K562 (cell line): ENCODE data around the gene UBA1. TPM values are rescaled to one million over a fixed set of nuclear protein-coding genes. Genes with fewer than 3 reads are reported as not detected.

ENCODE experiments used
- ATAC-seq: fragments of 200-7000 bp; cut with Tn5 transposase; 3 replicates; pipeline ENCODE4 v1.9.1; 2020; ENCODE audit warnings: moderate library complexity
- BruUV-seq: library from RNA; stranded (reverse); fragments of 400-500 nt; replicated peaks from 2 replicates; lab custom pipeline; 2021; lab: Mats Ljungman, UMichigan
- CTCF ChIA-PET: fragments of 300-600 bp; formaldehyde crosslinking; extraction: SDS; loops from one replicate; lab custom pipeline; 2021; ENCODE audit warnings: low intra/inter-chr PET ratio; lab: Yijun Ruan, JAX
- POLR2A ChIA-PET: fragments of 300-600, 350-650 bp; sonication (Branson Sonifier 250); formaldehyde crosslinking; extraction: SDS; loops from one replicate; lab custom pipeline; 2021; ENCODE audit warnings: antibody characterized with exemption, inconsistent platforms; lab: Yijun Ruan, JAX
- DNase-seq, 4 experiments: peaks; one replicate each; pipeline versions ENCODE4 v3.0.0 to v3.0.0-alpha.2; 2011 to 2018; ENCODE audit warnings: low spot score in 3 of 4, mixed read lengths in 3 of 4; ENCODE audit errors: extremely low read depth in 1 of 4
- FAIRE-seq: peaks from 2 replicates; lab custom pipeline; 2011; peaks lifted over from hg19 to GRCh38; lab: Jason Lieb, UNC
- H2AFZ ChIP-seq: 2 replicates; pipeline ENCODE4 v1.6.0; 2011; ENCODE audit warnings: low read depth, low read length, control low read depth, inconsistent platforms
- H3K27ac ChIP-seq: fragments of 200-600 bp; 3 replicates; pipeline ENCODE4 v1.8.0; 2011; ENCODE audit warnings: low read depth, mild to moderate bottlenecking, control low read depth, inconsistent platforms, low read length, moderate library complexity, mixed read lengths; ENCODE audit errors: extremely low read depth
- H3K27me3 ChIP-seq, 2 experiments: fragments of 300-600 bp in 1 of 2; 2 replicates in 1 of 2; 3 replicates in 1 of 2; pipeline versions ENCODE4 v1.6.0 to v1.8.0; 2011; ENCODE audit warnings: inconsistent platforms in 2 of 2, low read length in 2 of 2, mild to moderate bottlenecking in 1 of 2, mixed read lengths in 1 of 2, moderate library complexity in 1 of 2; ENCODE audit not compliant: control insufficient read depth in 2 of 2, insufficient read depth in 2 of 2
- H3K36me3 ChIP-seq: fragments of 300-600 bp; 3 replicates; pipeline ENCODE4 v1.8.0; 2011; ENCODE audit warnings: mild to moderate bottlenecking, low read length, inconsistent platforms; ENCODE audit not compliant: control insufficient read depth, insufficient read depth
- H3K4me1 ChIP-seq, 2 experiments: fragments of 200-600 bp in 1 of 2; replicated peaks in 1 of 2; 2 replicates in 1 of 2; 3 replicates in 1 of 2; pipeline versions ENCODE4 v1.5.1 to v1.8.0; 2011; ENCODE audit warnings: inconsistent platforms in 2 of 2, low read length in 2 of 2, mild to moderate bottlenecking in 1 of 2, mixed read lengths in 1 of 2, moderate library complexity in 1 of 2; ENCODE audit not compliant: control insufficient read depth in 2 of 2, insufficient read depth in 2 of 2
- H3K4me2 ChIP-seq: 2 replicates; pipeline ENCODE4 v1.6.1; 2011; ENCODE audit warnings: low read length, control low read depth, inconsistent platforms, mixed read lengths; ENCODE audit not compliant: insufficient read depth
- H3K4me3 ChIP-seq: fragments of 200-600 bp; sonication (generic), shearing (Covaris generic); 2 replicates; pipeline ENCODE4 v1.5.1; 2016; ENCODE audit warnings: control low read depth, inconsistent platforms
- H3K79me2 ChIP-seq: fragments of 200-600 bp; 3 replicates; pipeline ENCODE4 v1.8.0; 2011; ENCODE audit warnings: low read length, inconsistent platforms; ENCODE audit not compliant: control insufficient read depth, insufficient read depth
- H3K9ac ChIP-seq, 2 experiments: 2 replicates each; pipeline versions ENCODE4 v1.6.0 to v1.6.1; 2011; ENCODE audit warnings: low read depth in 2 of 2, low read length in 2 of 2, control low read depth in 1 of 2, inconsistent platforms in 1 of 2, mild to moderate bottlenecking in 1 of 2, mixed read lengths in 1 of 2; ENCODE audit not compliant: insufficient read depth in 1 of 2
- H3K9me1 ChIP-seq: one replicate; pipeline ENCODE4 v1.6.0; 2011; ENCODE audit warnings: inconsistent platforms, mild to moderate bottlenecking, low read length, moderate library complexity; ENCODE audit not compliant: control insufficient read depth, insufficient read depth
- H3K9me3 ChIP-seq: replicated peaks from 2 replicates; pipeline ENCODE4 v1.5.1; 2011; ENCODE audit warnings: low read depth, low read length, inconsistent platforms; ENCODE audit not compliant: control insufficient read depth, insufficient read depth
- H4K20me1 ChIP-seq: replicated peaks from 2 replicates; pipeline ENCODE4 v1.6.1; 2011; ENCODE audit warnings: low read length, inconsistent platforms, mixed read lengths; ENCODE audit not compliant: control insufficient read depth, insufficient read depth
- MTA2 ChIP-seq: fragments of 450-650 bp; IDR thresholded peaks from 2 replicates; pipeline ENCODE4 v1.6.1; 2016; ENCODE audit warnings: low read depth
- SPI1 ChIP-seq: IDR thresholded peaks from 2 replicates; pipeline ENCODE4 v1.6.1; 2011; ENCODE audit warnings: low read depth, low read length, control low read depth, borderline replicate concordance
- WGBS: fragments of 100-300 bp; shearing (Covaris generic); methylation state at CpG from one replicate; pipeline ENCODE4 v1.1.6; 2016; ENCODE audit warnings: low coverage, mixed read lengths; ENCODE audit not compliant: insufficient coverage; ENCODE audit errors: missing lambda C conversion rate; 5-methylcytosine and 5-hydroxymethylcytosine counted together
- in situ Hi-C: fragments of 300-500 bp; cut with MboI; formaldehyde crosslinking; loops from 4 replicates; pipeline ENCODE4 v1.15.0; 2018; ENCODE audit warnings: inconsistent platforms, mixed read lengths
- intact Hi-C: fragments of 100-400 bp; cut with micrococcal nuclease; formaldehyde crosslinking; loops from 2 replicates; pipeline ENCODE4 v1.14.2; 2022
- polyA plus RNA-seq, 8 experiments: library from polyadenylated mRNA; depleted of rRNA in 4 of 8; stranded (reverse) in 5 of 8; unstranded in 3 of 8; fragments of >200 nt; fragmentation: Nextera tagmentation in 2 of 8; fragmentation: Illumina TruSeq in 1 of 8; extraction: Ambion mirVana in 2 of 8; extraction: Trizol in 1 of 8; gene quantifications; 2 replicates each; pipeline versions ENCODE4 v1.2.1 to v1.2.3, GENCODE V29; 2011 to 2014; ENCODE audit warnings: inconsistent platforms in 1 of 8, missing spikeins in 1 of 8
- total RNA-seq, 7 experiments: library from RNA; depleted of rRNA in 6 of 7; stranded (reverse); fragments of >200 nt in 6 of 7; fragmentation: Illumina TruSeq in 2 of 7; extraction: Trizol in 2 of 7; gene quantifications; 2 replicates each; pipeline versions ENCODE4 v1.2.1 to v1.2.3, GENCODE V29; 2011 to 2021; ENCODE audit warnings: low replicate concordance in 1 of 7
- TF ChIP-seq, protein P1 (sequence below): sonication (generic); formaldehyde crosslinking; IDR thresholded peaks from 2 replicates; pipeline ENCODE4 v1.8.0; 2023; ENCODE audit warnings: missing genetic modification reagents, mild to moderate bottlenecking, borderline replicate concordance
- TF ChIP-seq, protein P2 (sequence below): fragments of 450-650 bp; IDR thresholded peaks from 2 replicates; pipeline ENCODE4 v1.6.1; 2016; ENCODE audit warnings: mild to moderate bottlenecking, moderate library complexity

Gene UBA1
- total and polyA plus RNA-seq, 9 of the 15 experiments (the other 6 are each of a cell fraction or from before 2014, with no cell fraction given) = 32.0 to 174 (median 93.6) TPM

DNA sequence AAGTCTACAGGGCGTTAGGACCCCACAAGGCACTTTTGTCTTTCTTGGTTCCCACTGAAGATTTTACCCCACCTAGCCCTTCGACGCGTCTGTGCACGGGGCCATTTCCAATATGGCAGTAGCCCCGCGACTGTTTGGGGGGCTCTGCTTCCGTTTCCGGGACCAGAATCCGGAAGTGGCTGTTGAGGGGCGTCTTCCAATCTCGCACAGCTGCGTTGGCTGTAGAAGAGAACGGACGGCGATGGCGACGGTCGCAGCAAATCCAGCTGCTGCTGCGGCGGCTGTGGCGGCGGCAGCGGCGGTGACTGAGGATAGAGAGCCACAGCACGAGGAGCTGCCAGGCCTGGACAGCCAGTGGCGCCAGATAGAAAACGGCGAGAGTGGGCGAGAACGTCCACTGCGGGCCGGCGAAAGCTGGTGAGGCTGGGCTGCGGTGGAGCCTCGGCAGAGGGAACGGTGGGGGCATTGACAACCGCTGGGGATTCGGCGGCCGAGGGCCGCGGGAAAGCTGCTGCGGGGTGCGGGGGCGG lies 39.2 kb downstream of the UBA1 start, which contains the start of gene USP11:
TSS of gene USP11 (plus strand) at position 207 of the 530 bp plus-strand sequence. CDS start at position 242, 35 bp downstream.
- peak within 1 kb of the TSS; percentile 81 to 96 for H3K9ac ChIP-seq
- peak; percentile 23 to 65 (median 34) for DNase-seq
- ChIA-PET CTCF (no interaction called here), POLR2A (interaction anchor here (0.7 to 1.9 kb wide), 3 partner anchors 9 to 15 kb away, joined by 5 to 10 read pairs (median 6); partner anchors contain the start of gene CDK16)
- peaks cover 10% of the 10 kb centered on the region; the same call in 2 of the 3 replicates for H3K36me3 ChIP-seq
- H3K27ac ChIP-seq = peak within 1 kb of the TSS; percentile 93
- WGBS = 1% methylated on average over 33 of the region's 46 CpGs
- peak within 1 kb of the TSS; percentile 90 for H2AFZ ChIP-seq
- no peak for FAIRE-seq
- H3K4me1 ChIP-seq = peaks cover 6 to 12% of the 10 kb centered on the region in 2 experiments; a peak in 4 of 5 replicates
- BruUV-seq = no TSS peak
- H3K9me1 ChIP-seq = no peaks in the 10 kb centered on the region
- H4K20me1 ChIP-seq = no peaks in the 10 kb centered on the region
- no peaks in the 10 kb centered on the region for H3K9me3 ChIP-seq
- H3K27me3 ChIP-seq = no peaks in the 10 kb centered on the region; a peak in 1 of 5 replicates
- peaks cover 30% of the 10 kb centered on the region for H3K79me2 ChIP-seq
- peak within 1 kb of the TSS; percentile 92 for H3K4me2 ChIP-seq
- in situ Hi-C loops = no loop called here
- H3K4me3 ChIP-seq = peak within 1 kb of the TSS; percentile 65
- intact Hi-C loops = loop anchor here (1.0 kb wide), 1 partner anchor 15 kb away; the partner anchor contains the start of gene CDK16
- peak; percentile 38 for ATAC-seq
- TF ChIP-seq, protein P1, sequence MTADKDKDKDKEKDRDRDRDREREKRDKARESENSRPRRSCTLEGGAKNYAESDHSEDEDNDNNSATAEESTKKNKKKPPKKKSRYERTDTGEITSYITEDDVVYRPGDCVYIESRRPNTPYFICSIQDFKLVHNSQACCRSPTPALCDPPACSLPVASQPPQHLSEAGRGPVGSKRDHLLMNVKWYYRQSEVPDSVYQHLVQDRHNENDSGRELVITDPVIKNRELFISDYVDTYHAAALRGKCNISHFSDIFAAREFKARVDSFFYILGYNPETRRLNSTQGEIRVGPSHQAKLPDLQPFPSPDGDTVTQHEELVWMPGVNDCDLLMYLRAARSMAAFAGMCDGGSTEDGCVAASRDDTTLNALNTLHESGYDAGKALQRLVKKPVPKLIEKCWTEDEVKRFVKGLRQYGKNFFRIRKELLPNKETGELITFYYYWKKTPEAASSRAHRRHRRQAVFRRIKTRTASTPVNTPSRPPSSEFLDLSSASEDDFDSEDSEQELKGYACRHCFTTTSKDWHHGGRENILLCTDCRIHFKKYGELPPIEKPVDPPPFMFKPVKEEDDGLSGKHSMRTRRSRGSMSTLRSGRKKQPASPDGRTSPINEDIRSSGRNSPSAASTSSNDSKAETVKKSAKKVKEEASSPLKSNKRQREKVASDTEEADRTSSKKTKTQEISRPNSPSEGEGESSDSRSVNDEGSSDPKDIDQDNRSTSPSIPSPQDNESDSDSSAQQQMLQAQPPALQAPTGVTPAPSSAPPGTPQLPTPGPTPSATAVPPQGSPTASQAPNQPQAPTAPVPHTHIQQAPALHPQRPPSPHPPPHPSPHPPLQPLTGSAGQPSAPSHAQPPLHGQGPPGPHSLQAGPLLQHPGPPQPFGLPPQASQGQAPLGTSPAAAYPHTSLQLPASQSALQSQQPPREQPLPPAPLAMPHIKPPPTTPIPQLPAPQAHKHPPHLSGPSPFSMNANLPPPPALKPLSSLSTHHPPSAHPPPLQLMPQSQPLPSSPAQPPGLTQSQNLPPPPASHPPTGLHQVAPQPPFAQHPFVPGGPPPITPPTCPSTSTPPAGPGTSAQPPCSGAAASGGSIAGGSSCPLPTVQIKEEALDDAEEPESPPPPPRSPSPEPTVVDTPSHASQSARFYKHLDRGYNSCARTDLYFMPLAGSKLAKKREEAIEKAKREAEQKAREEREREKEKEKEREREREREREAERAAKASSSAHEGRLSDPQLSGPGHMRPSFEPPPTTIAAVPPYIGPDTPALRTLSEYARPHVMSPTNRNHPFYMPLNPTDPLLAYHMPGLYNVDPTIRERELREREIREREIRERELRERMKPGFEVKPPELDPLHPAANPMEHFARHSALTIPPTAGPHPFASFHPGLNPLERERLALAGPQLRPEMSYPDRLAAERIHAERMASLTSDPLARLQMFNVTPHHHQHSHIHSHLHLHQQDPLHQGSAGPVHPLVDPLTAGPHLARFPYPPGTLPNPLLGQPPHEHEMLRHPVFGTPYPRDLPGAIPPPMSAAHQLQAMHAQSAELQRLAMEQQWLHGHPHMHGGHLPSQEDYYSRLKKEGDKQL = no peak
- TF ChIP-seq MTA2 (no peak), SPI1 (peak; percentile 35; the same call in 1 of the 2 replicates)
- TF ChIP-seq, protein P2, sequence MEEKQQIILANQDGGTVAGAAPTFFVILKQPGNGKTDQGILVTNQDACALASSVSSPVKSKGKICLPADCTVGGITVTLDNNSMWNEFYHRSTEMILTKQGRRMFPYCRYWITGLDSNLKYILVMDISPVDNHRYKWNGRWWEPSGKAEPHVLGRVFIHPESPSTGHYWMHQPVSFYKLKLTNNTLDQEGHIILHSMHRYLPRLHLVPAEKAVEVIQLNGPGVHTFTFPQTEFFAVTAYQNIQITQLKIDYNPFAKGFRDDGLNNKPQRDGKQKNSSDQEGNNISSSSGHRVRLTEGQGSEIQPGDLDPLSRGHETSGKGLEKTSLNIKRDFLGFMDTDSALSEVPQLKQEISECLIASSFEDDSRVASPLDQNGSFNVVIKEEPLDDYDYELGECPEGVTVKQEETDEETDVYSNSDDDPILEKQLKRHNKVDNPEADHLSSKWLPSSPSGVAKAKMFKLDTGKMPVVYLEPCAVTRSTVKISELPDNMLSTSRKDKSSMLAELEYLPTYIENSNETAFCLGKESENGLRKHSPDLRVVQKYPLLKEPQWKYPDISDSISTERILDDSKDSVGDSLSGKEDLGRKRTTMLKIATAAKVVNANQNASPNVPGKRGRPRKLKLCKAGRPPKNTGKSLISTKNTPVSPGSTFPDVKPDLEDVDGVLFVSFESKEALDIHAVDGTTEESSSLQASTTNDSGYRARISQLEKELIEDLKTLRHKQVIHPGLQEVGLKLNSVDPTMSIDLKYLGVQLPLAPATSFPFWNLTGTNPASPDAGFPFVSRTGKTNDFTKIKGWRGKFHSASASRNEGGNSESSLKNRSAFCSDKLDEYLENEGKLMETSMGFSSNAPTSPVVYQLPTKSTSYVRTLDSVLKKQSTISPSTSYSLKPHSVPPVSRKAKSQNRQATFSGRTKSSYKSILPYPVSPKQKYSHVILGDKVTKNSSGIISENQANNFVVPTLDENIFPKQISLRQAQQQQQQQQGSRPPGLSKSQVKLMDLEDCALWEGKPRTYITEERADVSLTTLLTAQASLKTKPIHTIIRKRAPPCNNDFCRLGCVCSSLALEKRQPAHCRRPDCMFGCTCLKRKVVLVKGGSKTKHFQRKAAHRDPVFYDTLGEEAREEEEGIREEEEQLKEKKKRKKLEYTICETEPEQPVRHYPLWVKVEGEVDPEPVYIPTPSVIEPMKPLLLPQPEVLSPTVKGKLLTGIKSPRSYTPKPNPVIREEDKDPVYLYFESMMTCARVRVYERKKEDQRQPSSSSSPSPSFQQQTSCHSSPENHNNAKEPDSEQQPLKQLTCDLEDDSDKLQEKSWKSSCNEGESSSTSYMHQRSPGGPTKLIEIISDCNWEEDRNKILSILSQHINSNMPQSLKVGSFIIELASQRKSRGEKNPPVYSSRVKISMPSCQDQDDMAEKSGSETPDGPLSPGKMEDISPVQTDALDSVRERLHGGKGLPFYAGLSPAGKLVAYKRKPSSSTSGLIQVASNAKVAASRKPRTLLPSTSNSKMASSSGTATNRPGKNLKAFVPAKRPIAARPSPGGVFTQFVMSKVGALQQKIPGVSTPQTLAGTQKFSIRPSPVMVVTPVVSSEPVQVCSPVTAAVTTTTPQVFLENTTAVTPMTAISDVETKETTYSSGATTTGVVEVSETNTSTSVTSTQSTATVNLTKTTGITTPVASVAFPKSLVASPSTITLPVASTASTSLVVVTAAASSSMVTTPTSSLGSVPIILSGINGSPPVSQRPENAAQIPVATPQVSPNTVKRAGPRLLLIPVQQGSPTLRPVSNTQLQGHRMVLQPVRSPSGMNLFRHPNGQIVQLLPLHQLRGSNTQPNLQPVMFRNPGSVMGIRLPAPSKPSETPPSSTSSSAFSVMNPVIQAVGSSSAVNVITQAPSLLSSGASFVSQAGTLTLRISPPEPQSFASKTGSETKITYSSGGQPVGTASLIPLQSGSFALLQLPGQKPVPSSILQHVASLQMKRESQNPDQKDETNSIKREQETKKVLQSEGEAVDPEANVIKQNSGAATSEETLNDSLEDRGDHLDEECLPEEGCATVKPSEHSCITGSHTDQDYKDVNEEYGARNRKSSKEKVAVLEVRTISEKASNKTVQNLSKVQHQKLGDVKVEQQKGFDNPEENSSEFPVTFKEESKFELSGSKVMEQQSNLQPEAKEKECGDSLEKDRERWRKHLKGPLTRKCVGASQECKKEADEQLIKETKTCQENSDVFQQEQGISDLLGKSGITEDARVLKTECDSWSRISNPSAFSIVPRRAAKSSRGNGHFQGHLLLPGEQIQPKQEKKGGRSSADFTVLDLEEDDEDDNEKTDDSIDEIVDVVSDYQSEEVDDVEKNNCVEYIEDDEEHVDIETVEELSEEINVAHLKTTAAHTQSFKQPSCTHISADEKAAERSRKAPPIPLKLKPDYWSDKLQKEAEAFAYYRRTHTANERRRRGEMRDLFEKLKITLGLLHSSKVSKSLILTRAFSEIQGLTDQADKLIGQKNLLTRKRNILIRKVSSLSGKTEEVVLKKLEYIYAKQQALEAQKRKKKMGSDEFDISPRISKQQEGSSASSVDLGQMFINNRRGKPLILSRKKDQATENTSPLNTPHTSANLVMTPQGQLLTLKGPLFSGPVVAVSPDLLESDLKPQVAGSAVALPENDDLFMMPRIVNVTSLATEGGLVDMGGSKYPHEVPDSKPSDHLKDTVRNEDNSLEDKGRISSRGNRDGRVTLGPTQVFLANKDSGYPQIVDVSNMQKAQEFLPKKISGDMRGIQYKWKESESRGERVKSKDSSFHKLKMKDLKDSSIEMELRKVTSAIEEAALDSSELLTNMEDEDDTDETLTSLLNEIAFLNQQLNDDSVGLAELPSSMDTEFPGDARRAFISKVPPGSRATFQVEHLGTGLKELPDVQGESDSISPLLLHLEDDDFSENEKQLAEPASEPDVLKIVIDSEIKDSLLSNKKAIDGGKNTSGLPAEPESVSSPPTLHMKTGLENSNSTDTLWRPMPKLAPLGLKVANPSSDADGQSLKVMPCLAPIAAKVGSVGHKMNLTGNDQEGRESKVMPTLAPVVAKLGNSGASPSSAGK = peak; percentile 43; the same call in 1 of the 2 replicates
